ENCODE results near the gene RDH13.

The RDH13 gene

GRCh38 chr19:55018633-55019032 is 44.3 kb downstream of the RDH13 start:
- intact Hi-C loops (cut with DNase I; ENCODE audit: low total_unique reads), result no loop called here
- H3K4me1 ChIP-seq, result no peaks in the 10 kb centered on the region
- no peaks in the 10 kb centered on the region for H3K27me3 ChIP-seq
- H3K4me3 ChIP-seq, result no peak overlapping the region
- no peak for DNase-seq
- peaks cover 0 to 3% (median 0%) of the 10 kb centered on the region in 3 donors for H3K36me3 ChIP-seq
- H3K27ac ChIP-seq, result no peak overlapping the region
- TF ChIP-seq CTCF (IDR thresholded peaks at IDR 0.05), result no peak
- H3K9me3 ChIP-seq, result peaks cover 0 to 4% (median 0%) of the 10 kb centered on the region in 3 donors

- Histone ChIP-seq H3K9me3 (peaks cover 0 to 2% (median 0%) of the 10 kb centered on the region in 3 donors), H3K27me3 (no peaks in the 10 kb centered on the region), H3K4me3 (no peak overlapping the region), H3K4me1 (no peaks in the 10 kb centered on the region), H3K27ac (no peak overlapping the region), H3K36me3 (peaks cover 0 to 3% (median 0%) of the 10 kb centered on the region in 3 donors)
- no peak for TF ChIP-seq CTCF (IDR thresholded peaks at IDR 0.05)
- no peak for DNase-seq
- intact Hi-C loops (cut with DNase I; ENCODE audit: low total_unique reads), result no loop called here
Measured at GRCh38 chr19:55018216-55018615, 44.7 kb downstream of the RDH13 start.

- Histone ChIP-seq H3K27me3 (no peaks in the 10 kb centered on the region), H3K36me3 (peaks cover 0 to 3% (median 0%) of the 10 kb centered on the region in 3 donors), H3K4me1 (no peaks in the 10 kb centered on the region), H3K9me3 (no peaks in the 10 kb centered on the region), H3K4me3 (no peak overlapping the region), H3K27ac (no peak overlapping the region)
- DNase-seq, result no peak
- TF ChIP-seq CTCF (IDR thresholded peaks at IDR 0.05), result no peak
- intact Hi-C loops (cut with DNase I; ENCODE audit: low total_unique reads), result no loop called here
Measured at GRCh38 chr19:55016017-55016416, 46.9 kb downstream of the RDH13 start.

GRCh38 chr19:55015126-55015525 is 47.8 kb downstream of the RDH13 start:
- Histone ChIP-seq H3K27ac (no peak overlapping the region), H3K4me1 (no peaks in the 10 kb centered on the region), H3K36me3 (peaks cover 0 to 3% (median 0%) of the 10 kb centered on the region in 3 donors), H3K9me3 (no peaks in the 10 kb centered on the region), H3K4me3 (no peak overlapping the region), H3K27me3 (no peaks in the 10 kb centered on the region)
- intact Hi-C loops (cut with DNase I; ENCODE audit: low total_unique reads), result no loop called here
- no peak for TF ChIP-seq CTCF (IDR thresholded peaks at IDR 0.05)
- no peak for DNase-seq

GRCh38 chr19:55014714-55015113 is 48.2 kb downstream of the RDH13 start:
- no peak for TF ChIP-seq CTCF (IDR thresholded peaks at IDR 0.05)
- DNase-seq, result no peak
- Histone ChIP-seq H3K4me1 (no peaks in the 10 kb centered on the region), H3K27me3 (no peaks in the 10 kb centered on the region), H3K27ac (no peak overlapping the region), H3K4me3 (no peak overlapping the region), H3K9me3 (no peaks in the 10 kb centered on the region), H3K36me3 (peaks cover 0 to 3% (median 0%) of the 10 kb centered on the region in 3 donors)
- intact Hi-C loops (cut with DNase I; ENCODE audit: low total_unique reads), result no loop called here

- Histone ChIP-seq H3K27me3 (no peaks in the 10 kb centered on the region), H3K9me3 (no peaks in the 10 kb centered on the region), H3K4me1 (no peaks in the 10 kb centered on the region), H3K27ac (no peak overlapping the region), H3K4me3 (no peak overlapping the region), H3K36me3 (peaks cover 0 to 3% (median 0%) of the 10 kb centered on the region in 3 donors)
- intact Hi-C loops (cut with DNase I; ENCODE audit: low total_unique reads), result no loop called here
- no peak for TF ChIP-seq CTCF (IDR thresholded peaks at IDR 0.05)
- DNase-seq, result no peak
Measured at GRCh38 chr19:55013596-55013995, 49.4 kb downstream of the RDH13 start.

Measured in tibial artery (tissue), 4 donors.